ENCODE measurements around the gene PDE8B. TPM values are rescaled to one million over a fixed set of nuclear protein-coding genes. Genes with fewer than 3 reads are reported as not detected.

The PDE8B gene
- total RNA-seq, 1 experiment from 2014 or later, result 0.07 TPM

DNA sequence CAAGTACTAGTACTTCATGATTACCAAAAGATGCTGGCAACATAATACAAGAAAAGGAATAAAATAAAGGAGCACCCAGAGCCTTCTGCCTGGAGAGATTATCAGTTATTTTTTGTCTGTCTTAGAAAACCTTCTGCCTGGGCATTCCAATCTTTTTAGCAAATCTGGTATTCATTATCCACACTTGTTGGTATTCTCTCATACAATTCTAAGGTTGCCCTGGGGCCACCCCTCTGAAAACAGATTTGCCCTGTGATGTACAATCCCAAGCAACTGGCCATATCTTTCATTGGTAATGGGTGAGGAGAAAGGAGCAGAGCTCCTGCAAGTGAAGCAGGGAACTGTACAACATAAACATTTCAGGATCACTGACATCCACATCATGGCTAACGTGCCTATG is 233.9 kb downstream of the PDE8B start:
- H3K18ac ChIP-seq (ENCODE audit: insufficient read length, low read depth, low read length), result no peak overlapping the region
- no peaks in the 10 kb centered on the region for H3K27me3 ChIP-seq (ENCODE audit: insufficient read depth, low read length)
- no peak overlapping the region for H2BK20ac ChIP-seq (ENCODE audit: low read depth, low read length, poor library complexity, severe bottlenecking)
- H2BK12ac ChIP-seq (ENCODE audit: insufficient read length, low read depth, low read length), result no peak overlapping the region
- no peak overlapping the region for H2BK15ac ChIP-seq (ENCODE audit: low read depth, low read length)
- no peak overlapping the region for H3T11ph ChIP-seq (ENCODE audit: low read length)
- H3K4me3 Mint-ChIP-seq, result no peak overlapping the region
- H4K91ac ChIP-seq (ENCODE audit: insufficient read length, low read depth, low read length), result no peak overlapping the region
- no peak overlapping the region for H4K5ac ChIP-seq (ENCODE audit: insufficient read length, low read depth, low read length)
- no peak overlapping the region for H3K4me2 ChIP-seq (ENCODE audit: insufficient read depth, insufficient read length, low read length)
- H3K23ac ChIP-seq (ENCODE audit: insufficient read length, low read depth, low read length), result no peak overlapping the region
- WGBS (ENCODE audit: extremely low coverage, insufficient read length, low lambda C conversion rate), result no CpG with 5 or more reads among the region's 1 CpG
- H2BK120ac ChIP-seq (ENCODE audit: low read depth, low read length, poor library complexity, severe bottlenecking), result no peak overlapping the region
- no peaks in the 10 kb centered on the region for H4K20me1 ChIP-seq (ENCODE audit: control insufficient read depth, insufficient read depth, insufficient read length)
- no peaks in the 10 kb centered on the region for H3K9me3 ChIP-seq (ENCODE audit: control insufficient read depth, low read depth, low read length)
- no peak overlapping the region for H2AK5ac ChIP-seq (ENCODE audit: insufficient read length, low read length)
- no peak overlapping the region for H3K9ac ChIP-seq (ENCODE audit: extremely low read depth, insufficient read length, low read length)
- H3K4me1 ChIP-seq (ENCODE audit: insufficient read depth, low read length), result no peaks in the 10 kb centered on the region
- H2BK5ac ChIP-seq (ENCODE audit: insufficient read length, low read length), result no peak overlapping the region
- no peak overlapping the region for H3K14ac ChIP-seq (ENCODE audit: insufficient read depth, low read length)
- no peak overlapping the region for H3K4ac ChIP-seq (ENCODE audit: low read depth, low read length)
- no peaks in the 10 kb centered on the region for H3K79me2 ChIP-seq (ENCODE audit: insufficient read depth, low read length)
- no peak overlapping the region for H3K56ac ChIP-seq (ENCODE audit: insufficient read length, low read depth, low read length)
- no peaks in the 10 kb centered on the region for H3K4me1 Mint-ChIP-seq
- no peak overlapping the region for H4K8ac ChIP-seq (replicated peaks; ENCODE audit: insufficient read length, low read depth, low read length)
- H3K27ac ChIP-seq (ENCODE audit: insufficient read length, low read depth, low read length), result no peak overlapping the region
- H3K9me3 Mint-ChIP-seq, result 0 out of 5 replicates have a peak, but pooled peaks cover 0 to 2% of the 10 kb centered on the region in 2 experiments
- H3K36me3 Mint-ChIP-seq (ENCODE audit: insufficient read depth in 1 of 3, low read depth in 3 of 3), result peaks cover 17 to 36% (median 29%) of the 10 kb centered on the region in 3 experiments; a peak in 6 of 7 replicates
- H3K27ac Mint-ChIP-seq, result no peak overlapping the region
- no peaks in the 10 kb centered on the region for H3K27me3 Mint-ChIP-seq (ENCODE audit: low read depth)
- TF ChIP-seq, protein P1, sequence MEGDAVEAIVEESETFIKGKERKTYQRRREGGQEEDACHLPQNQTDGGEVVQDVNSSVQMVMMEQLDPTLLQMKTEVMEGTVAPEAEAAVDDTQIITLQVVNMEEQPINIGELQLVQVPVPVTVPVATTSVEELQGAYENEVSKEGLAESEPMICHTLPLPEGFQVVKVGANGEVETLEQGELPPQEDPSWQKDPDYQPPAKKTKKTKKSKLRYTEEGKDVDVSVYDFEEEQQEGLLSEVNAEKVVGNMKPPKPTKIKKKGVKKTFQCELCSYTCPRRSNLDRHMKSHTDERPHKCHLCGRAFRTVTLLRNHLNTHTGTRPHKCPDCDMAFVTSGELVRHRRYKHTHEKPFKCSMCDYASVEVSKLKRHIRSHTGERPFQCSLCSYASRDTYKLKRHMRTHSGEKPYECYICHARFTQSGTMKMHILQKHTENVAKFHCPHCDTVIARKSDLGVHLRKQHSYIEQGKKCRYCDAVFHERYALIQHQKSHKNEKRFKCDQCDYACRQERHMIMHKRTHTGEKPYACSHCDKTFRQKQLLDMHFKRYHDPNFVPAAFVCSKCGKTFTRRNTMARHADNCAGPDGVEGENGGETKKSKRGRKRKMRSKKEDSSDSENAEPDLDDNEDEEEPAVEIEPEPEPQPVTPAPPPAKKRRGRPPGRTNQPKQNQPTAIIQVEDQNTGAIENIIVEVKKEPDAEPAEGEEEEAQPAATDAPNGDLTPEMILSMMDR (conservative IDR thresholded peaks at IDR 0.05), result no peak
- H3K79me1 ChIP-seq (ENCODE audit: insufficient read depth, low read depth, low read length, poor library complexity, severe bottlenecking), result no peaks in the 10 kb centered on the region
- no peak overlapping the region for H2AFZ ChIP-seq (ENCODE audit: low read length)
- DNase-seq, result no peak
- H3K23me2 ChIP-seq (ENCODE audit: insufficient read length, low read depth, low read length, poor library complexity, severe bottlenecking), result no peaks in the 10 kb centered on the region
